ENCODE results near the gene ATAD2B.
"Not testable (repeated sequence)": the region's sequence is repeated elsewhere in the genome, so short reads cannot be mapped to it uniquely, and the experiment has no call there.

ATAD2B gene

DNA sequence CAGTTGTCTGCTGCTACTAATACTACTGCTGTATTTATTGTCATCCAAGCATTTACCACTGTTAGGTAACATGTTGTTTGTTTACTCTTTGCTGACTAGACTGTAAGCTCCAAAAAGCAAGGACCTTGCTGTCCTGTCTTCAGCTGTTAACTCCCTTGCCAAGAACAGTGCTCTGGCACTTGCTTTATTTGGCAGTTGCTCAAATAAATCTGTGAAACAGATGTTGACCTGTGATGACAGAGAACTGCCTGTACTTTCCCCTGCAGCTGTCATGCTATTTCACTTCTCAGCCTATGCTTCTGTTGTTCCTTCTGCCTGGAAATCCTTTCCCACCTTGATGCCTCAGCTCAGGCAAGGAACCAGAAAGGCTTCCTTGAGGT, 181.2 kb downstream of the ATAD2B start:
- peak; percentile 87 for DNase-seq (ENCODE audit: low read depth)

DNA sequence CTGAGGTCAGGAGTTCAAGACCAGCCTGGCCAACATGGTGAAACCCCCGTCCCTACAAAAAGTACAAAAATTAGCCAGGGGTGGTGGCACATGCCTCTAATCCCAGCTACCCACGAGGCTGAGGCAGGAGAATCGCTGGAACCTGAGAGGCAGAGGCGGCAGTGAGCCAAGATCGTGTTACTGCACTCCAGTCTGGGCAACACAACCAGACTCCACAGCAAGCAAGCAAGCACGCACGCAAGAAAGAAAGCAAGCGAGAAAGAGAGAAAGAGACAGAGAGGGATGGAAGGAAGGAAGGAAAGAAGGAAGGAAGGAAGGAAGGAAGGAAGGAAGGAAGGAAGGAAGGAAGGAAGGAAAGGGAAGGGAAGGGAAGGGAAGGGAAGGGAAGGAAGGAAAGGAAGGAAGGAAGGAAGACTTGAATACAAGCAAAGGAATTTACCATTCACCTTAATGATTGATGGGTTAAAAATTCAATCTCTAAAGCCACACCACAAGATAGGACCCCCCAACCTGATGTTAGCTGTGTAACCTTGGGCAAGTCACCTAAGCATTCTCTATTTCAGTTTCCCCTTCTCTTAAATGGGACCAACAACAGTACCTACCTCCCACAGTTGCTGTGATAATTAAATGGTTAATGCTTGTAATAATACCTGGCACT, 181.7 kb downstream of the ATAD2B start:
- DNase-seq (ENCODE audit: low read depth), result peak; percentile 45

DNA sequence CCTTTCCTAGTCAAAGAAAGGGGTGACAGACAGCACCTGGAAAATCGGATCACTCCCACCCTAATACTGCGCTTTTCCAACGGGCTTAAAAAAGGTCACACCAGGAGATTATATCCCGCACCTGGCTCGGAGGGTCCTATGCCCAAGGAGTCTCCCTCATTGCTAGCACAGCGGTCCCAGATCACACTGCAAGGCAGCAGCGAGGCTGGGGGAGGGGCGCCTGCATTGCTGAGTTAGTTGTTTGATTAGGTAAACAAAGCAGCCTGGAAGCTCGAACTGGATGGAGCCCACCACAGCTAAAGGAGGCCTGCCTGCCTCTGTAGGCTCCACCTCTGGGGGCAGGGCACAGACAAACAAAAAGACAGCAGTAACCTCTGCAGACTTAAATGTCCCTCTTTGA, 190.1 kb downstream of the ATAD2B start:
- DNase-seq (ENCODE audit: low read depth), result not testable (repeated sequence)

DNA sequence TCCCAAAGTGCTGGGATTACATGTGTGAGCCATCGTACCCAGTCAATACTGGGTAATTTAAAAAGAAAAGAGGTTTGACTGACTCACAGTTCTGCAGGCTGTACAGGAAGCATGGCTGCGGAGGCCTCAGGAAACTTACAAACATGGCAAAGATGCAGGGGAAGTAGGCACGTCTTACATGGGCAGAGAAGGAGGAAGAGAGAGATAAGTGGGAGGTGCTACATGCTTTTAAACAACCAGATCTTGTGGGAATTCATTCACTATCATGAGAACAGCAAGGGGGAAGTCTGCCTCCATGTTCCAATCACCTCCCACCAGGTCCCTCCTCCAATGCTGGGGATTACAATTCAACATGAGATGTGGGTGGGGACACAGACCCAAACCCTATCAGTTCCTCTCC, 192.5 kb downstream of the ATAD2B start:
- DNase-seq (ENCODE audit: low read depth), result no peak

DNA sequence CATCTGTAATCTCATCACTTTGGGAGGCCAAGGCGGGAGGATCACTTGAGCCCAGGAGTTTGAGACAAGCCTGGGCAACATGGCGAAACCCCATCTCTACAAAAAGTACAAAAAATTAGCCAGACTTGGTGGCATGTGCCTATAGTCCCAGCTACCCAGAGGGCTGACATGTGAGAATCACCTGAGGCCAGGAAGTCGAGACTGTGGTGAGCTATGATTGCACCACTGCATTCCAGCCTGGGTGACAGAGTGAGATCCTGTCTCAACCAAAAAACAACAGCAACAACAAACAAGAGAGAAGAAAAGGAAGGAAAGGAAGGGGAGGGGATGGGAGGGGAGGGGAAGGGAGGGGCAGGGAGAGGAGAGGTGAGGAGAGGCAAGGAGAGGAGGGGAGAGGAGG, 203.9 kb downstream of the ATAD2B start:
- DNase-seq (ENCODE audit: low read depth), result not testable (repeated sequence)

DNA sequence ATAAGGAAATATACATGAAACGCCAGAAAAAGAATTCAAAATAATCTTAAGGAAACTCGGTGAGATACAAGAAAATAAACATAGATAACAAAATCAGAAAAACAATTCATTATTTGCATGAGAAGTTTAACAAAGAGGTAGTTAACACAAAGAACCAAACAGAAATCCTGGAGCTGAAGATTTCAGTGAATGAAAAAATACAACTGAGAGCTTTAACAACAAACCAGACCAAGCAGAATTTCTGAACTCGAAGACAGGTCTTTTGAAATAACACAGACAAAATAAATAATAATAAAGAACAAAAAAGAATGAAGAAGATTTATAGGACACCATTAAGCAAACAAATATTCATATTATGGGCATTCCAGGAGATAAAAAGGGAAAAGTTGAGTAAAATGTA, 204.7 kb downstream of the ATAD2B start:
- no peak for DNase-seq (ENCODE audit: low read depth)

DNA sequence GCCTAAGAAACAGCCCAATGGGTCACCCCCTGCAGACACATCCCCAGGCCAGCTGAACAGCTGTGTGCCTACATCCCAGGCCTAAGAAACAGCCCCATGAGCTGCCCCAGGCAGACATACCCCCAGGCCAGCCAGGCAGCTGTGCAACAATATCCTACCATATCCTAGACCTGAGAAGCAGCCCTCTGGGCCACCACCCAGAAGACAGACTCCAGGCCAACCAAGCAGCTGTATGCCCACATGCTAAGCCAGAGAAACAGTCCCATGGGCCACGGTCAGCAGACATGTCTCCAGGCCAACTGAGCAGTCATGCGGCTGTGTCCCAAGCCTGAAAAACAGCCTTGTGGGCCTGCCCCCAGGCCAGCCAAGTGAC, 205.5 kb downstream of the ATAD2B start:
- no peak for DNase-seq (ENCODE audit: low read depth)

DNA sequence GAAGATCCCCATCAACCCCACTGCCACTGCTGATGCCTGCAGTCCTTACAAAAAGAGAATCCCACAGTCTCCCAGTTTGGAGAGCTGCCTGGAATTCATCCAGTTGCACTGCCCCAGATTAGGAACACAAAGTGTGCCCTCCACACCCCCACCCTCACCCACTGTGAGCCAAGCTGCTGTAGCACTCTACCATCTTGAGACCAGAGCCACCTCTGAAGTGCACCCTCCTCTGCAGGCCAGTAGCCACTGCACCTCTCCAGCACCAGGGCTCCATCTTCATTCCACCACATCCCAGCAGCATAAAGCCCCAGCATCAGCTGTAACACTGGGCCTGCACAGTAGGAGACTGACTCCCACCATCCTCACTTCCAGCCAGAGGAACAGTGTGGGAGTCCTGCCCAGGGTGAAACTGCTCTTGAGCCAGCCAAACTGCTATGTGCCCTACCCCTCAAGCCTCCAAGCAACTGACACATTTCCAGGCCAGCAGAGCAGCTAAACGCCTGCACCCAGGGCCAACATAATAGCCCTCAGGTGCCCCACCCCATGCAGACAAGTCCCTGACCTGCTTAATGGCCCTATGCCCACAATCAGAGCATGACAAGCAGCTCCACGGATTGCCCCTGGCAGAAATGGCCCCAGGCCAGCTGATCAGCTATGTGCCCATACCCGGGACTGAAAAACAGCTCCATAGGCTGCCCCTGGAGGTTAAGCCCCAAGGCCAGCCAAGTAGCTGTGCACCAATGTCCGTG, 206.0 kb downstream of the ATAD2B start:
- no peak for DNase-seq (ENCODE audit: low read depth)

DNA sequence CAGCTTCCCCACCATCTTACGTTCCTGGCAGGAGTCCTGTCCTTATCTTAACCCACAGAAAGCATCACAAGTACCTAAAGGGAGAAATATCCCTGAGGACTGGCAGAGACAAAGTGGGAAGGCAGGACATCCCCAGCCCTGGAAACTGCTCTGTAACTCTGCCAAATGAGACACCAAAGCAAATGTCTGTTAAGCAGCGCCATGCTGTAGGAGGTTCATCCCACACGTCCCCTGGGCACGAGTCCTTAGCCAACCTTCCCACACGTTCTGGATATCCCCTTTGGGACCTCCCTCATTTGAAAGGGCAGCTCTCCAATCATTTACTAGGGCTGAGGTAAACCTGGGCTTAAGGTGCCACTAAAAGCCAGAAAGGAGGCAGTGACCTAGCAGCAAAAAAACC, 207.2 kb downstream of the ATAD2B start:
- no peak for DNase-seq (ENCODE audit: low read depth)

DNA sequence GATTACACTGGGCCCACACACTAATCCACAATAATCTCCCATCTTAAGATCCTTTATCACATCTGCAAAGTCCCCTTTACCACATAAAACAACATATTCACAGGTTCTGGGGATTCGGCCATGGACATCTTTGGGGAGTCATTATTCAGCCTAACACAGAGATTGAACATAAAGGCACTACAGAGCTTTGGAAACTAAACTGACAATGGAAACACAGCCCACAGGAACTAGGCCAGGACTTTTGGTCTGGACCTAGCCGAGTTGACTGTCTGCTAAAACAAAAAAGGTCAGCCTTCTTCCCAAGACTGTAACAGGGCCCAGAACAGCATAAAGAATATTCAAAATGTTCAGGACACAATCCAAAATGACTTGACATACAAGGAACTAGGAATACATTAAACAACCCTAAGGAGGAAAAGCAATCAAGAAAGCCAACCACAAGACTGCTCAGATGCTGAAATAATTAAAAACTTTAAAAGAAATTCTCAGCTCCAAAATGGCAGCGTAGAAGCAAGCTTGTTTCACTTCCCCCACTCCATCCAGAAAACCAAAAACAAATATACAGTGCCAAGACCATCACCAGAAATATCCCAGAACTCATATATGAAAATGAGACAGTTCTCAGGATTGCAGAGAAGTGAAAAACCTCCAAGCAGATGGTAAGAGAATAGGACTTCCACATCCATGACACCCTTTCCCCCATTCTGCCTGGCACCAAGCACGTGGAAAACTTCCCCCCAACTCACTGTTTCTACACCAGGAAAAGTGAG, 207.8 kb downstream of the ATAD2B start:
- no peak for DNase-seq (ENCODE audit: low read depth)

DNA sequence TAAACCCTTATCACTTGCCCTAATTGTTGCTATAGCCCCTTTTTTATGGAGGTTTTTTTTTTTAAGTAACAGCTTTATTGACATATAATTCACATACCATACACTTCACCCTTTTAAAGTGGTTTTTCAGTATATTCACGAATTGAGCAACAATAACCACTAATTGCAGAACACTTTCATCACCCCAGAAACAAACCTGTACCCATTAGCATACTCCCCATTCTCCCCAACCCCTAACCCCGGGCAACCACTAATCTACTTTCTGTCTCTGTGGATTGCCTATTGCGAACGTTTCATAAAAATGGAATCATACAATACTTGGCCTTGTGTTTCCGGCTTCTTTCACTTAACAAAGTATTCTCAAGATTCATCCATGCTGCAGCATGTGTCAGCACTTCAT, 213.6 kb downstream of the ATAD2B start:
- no peak for DNase-seq (ENCODE audit: low read depth)

DNA sequence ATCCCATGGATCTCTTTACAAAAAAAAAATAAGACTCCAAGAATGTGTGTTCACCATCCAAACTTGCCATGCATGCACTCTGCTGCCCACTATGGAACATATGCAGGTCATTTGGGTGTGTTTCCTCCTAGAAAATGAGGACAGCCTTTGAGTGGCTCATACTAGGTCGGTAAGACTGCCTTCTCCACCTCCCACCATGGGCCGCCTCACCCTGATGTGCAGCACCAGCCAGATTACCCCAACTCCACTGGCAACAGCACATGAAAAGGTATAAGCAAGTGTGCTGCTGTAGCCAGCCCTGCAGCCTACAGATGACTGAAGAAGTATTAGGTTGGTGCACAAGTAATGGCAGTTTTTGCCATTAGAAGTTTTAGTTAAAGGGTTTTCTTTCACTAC, 214.2 kb downstream of the ATAD2B start:
- no peak for DNase-seq (ENCODE audit: low read depth)

DNA sequence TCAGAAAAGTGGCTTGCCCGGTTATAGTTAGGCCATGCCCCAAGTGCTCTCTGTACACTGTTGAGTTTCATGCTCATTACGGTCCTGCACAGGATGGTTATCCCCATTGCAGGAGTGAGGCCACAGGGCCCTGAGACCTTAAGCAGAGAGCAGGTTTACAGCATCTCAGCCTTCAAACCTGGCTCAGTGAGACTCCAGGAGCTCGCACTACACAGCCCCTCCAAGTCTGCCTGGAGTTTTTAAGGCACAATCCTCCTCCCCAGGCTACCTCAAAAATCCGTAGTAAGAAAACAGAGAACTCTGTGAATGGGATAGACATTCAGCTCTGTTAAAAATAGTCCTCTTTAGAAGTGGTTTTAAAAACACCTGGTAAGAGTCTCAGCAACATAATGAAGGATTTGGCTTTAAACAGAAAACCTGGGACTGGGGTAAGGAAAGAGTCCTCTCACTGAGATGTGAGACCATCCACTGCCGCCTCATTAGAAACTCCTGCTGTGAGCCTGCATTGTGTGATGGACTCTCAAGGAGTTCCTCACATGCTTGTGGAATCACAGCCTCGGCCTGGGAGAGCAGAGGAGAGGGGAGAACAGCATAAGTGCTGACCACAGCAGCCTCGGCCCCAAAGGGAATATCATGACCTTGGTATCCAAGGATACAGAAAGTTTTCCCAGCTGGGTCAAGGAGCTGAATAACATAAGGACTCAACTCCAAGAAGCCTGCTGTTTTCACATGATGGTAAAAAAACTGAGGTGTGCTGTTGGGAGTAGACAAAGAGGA, 214.8 kb downstream of the ATAD2B start:
- peak; percentile 64 for DNase-seq (ENCODE audit: low read depth)

DNA sequence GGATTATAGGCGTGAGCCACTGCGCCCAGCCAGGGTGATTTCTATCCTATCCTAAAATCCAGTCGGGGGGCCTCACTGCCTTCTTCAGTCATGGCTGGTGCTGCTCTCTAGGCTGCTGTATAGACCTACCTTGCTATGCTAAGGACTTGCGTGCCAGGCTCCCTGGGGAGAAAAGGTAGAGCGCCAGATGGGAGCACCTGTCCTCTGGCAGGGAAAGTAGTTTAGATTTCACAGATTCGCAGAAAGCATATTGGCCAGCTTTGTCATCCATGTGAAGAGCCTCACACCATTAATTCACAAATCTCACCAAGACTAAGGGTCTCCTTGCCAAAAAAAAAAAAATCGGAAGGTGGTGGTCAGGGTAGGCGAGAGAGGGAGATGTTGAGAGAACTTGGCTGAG, 217.6 kb downstream of the ATAD2B start:
- DNase-seq (ENCODE audit: low read depth), result no peak

DNA sequence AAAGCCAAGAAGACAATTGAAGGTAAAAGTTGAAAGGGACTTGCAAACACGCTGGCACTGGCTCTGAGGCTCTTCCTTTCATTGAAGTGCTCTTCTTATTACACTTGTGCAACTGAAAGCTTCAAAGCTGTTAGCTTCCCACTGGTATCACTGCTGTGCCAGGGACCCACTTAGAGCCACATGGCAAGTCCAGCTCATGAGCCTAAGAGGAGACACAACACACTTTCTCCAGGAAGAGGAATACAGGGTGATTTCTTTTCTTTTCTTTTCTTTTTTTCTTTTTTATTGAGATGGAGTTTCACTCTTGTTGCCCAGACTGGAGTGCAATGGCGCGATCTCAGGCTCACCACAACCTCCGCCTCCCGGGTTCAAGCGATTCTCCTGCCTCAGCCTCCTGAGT, 218.2 kb downstream of the ATAD2B start:
- DNase-seq (ENCODE audit: low read depth), result no peak

DNA sequence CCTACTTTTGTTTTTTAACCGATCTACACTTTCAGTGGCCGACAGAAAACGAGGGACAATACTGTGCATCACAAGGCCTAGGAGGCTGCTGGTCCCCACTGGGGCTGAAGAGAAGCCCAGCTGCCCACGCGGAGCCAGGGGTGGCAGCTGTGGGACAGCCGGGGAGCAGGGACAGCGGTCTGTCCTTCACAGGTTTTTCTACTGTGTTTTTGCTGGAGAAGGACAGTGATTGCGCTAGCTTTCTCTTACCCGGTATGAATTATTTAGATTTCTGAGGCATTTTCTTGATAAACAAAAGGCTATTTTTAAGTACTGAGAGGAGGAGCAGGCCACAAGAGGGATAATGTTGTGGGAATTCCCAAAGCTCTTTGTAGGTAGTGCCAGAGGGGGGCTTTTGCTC, 219.8 kb downstream of the ATAD2B start:
- DNase-seq (ENCODE audit: low read depth), result no peak

DNA sequence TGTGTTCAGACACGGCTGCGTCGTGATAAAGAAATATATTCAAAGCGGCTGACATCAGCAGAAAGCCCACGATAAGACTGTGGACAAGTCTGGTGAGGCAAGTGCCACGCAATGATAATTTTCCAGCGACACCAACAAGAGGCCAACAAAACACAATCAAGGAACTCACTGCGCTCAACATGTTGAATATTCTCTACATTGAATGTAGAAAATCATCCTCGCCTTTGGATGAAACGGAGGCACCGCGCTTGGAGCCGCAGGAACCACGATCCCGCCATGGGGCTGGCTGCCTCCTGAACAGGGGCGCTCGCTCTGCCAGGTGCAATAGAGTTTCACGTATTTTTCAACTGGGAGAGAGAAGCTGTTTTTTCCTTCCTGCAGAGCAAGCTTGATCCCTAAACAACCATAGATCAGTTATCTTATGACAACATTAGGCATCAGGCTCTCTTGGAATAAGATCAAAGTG, 220.3 kb downstream of the ATAD2B start:
- no peak for DNase-seq (ENCODE audit: low read depth)

DNA sequence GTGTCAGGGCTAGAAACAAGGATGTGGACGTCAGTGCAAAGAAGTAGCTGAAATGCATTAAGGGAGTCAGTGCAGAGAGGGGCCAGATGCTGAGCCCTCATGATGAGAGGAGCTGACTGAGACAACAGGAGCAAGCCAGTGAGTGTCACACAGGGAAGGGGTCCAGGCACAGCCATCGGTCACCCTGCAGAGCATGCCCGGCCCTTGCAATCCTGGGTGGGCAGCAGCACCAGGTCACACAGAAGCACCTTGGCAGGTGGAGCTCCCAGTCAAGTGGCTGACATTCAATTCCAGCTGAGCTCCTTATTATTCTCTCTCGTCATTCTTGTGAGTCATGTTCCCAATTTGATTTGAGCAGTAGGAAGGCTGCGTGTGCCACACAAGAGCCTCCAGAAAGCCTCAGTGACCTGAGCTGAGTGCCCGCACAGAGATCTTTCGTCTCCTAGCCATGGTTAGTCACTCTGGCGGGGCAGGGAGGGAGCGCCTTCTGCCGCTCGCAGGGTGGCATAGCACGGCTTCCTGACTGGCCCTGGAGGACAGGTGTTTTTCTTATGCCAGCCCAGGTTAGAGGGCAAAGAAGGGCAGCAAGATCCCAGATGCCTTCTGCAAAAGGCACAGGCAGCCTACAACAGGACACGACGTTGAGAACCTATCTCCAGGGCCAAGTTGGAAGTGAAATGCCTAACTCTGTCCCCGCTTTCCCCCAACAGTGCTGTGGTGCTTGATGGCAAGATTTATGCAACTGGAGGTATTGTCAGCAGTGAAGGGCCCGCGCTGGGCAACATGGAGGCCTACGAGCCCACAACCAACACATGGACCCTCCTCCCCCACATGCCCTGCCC, 220.9 kb downstream of the ATAD2B start:
- DNase-seq (ENCODE audit: low read depth), result no peak

DNA sequence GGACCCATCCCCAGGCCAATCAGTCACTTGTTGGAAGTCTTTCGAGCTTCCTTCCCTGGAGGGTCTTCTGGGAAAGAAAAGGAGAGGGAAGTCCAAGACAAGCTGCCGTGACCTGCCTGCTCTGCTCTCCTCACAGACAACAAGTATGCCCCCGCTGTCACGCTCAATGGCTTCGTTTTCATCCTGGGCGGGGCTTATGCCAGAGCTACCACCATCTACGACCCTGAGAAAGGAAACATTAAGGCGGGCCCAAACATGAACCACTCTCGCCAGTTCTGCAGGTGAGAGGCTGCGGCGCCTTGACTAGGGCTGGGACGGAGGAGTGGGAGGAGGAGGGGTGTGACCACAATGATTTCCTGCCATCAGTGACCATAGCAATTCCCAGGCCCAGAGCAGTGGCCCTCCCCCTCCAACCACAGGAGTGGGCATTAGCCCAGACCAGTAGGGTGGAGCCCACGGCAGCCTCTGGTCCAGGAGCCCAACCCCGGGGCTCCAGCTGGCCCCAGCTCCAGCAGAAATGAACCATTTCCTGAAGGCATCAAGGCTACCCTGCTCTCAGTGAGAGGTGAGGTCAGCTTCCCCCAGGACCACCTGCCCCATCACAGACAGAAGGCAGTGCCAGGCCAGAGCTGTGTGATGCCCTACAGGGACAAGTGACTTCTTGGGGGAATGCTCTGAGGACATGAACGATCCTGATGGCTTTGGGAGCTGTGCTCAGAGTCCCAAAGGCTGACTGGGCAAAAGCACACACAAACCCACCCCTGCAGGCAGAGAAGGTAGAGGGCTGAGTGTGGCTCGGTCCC, 223.1 kb downstream of the ATAD2B start:
- DNase-seq (ENCODE audit: low read depth), result no peak

DNA sequence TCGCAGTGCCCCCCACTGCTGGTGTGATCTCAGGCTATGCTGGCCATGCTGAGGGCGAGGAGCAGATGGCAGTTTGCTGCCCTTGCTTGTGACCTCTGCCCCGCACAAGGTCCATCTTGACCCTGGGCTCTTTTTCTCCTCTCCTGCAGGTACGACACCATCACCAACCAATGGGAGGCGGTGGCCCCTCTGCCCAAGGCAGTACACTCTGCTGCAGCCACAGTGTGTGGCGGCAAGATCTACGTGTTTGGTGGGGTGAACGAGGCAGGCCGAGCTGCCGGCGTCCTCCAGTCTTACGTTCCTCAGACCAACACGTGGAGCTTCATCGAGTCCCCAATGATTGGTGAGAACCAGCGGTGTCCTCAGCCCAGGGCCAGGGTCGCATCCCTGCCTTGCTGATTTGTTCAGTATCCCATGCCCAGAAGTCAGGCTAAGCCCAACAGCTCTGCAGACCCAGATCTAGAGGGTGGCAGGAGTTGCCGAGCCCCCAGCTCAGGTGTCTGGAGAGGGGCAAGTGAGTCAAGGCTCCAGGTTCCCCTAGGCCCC, 223.8 kb downstream of the ATAD2B start:
- no peak for DNase-seq (ENCODE audit: low read depth)
